NOMO-1 (cell line): ENCODE measurements around the gene SLC9A9.

Source experiments
- DNase-seq, 2 experiments: peaks; one replicate each; lab custom pipeline; 2025; ENCODE audit not compliant: unreplicated experiment in 2 of 2; lab: John Stamatoyannopoulos, UW

The SLC9A9 gene

DNA sequence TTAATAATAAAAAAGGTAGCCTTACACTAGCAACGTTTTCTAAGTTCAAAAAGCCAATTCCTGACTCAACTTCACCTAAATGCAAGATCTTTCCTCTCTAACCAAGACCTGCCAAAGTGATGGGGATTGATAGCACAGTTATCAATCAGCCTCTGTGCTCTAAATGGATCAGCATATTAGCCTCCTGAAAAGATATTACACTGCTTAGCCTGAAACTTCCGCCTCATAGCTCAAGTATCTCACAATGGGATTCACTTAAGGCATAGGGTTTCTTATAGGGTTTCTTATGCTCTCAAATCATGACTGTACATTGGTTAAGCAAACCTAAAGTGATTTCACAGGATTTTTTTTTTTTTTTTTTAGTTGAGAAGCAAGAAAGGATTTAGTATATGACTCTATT lies 436 bp upstream of the SLC9A9 start:
- DNase-seq = no peak

- DNase-seq = no peak
These were observed 4.7 kb downstream of the SLC9A9 start for GRCh38 chr3:143843587-143843986.

- DNase-seq = no peak
These were observed 7.6 kb downstream of the SLC9A9 start for GRCh38 chr3:143840636-143841035.

- peak in 1 of 2 experiments; percentile 66 for DNase-seq
These were observed 8.3 kb downstream of the SLC9A9 start for GRCh38 chr3:143839980-143840379.

GRCh38 chr3:143837076-143837475 lies 11.2 kb downstream of the SLC9A9 start:
- DNase-seq = no peak

GRCh38 chr3:143835312-143835711 lies 13.0 kb downstream of the SLC9A9 start:
- no peak for DNase-seq

DNA sequence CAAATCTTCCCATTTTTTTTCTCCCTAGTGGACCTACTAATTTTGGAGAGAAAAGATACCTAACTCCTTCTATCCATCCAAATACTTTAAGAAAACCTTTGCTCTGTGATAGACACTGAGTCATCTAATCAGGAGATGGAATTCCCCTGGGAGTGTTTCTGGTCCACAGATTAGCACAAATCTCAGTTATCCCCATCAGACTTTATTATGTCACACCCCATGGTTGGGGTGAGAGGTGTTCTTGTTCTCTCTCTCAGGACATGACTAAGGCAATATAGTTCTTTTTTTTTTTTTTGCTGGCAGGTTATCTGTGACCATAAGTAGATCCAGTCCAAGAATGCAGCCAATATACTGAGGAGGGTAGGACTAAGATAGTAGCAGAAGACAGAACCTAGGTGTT lies 15.8 kb downstream of the SLC9A9 start:
- DNase-seq = no peak

GRCh38 chr3:143831994-143832393 lies 16.3 kb downstream of the SLC9A9 start:
- no peak for DNase-seq

DNA sequence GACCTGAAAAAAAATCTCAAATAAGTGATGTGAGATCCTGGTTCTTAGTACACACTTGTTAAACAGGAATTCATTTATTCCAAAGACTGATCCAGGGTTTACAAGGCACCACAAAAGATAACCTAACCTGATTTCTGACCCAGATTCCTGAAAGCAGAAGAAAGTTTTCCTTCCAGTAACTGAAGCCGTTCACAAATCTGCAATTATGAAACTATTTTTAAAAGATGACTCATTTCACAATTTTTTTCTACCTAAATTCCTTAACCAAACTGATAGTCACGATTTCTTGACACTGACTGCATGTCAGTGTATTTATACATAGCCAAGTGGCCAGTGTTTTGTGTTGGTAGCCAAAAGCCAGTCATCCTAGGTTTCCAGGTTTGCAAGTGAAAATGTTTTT lies 17.1 kb downstream of the SLC9A9 start:
- DNase-seq = peak in 1 of 2 experiments; percentile 50

DNA sequence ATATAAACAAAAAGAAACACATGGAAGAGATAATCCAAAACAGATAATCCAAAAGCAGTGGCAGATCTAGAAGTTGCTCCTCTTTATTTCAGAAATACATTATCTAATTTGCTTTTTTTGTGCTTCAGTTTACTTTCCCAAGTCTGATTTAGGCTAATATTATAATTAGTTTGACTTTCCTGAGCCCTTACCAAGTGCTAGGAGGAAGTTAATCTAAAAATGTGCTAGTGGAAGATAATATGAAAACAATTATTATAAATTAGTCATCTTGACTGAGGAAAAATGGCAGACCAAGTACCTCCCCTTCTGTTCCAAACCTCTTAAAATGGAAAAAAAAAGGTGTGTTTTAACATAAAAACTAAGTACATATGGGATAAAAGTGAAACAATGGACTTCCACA lies 17.5 kb downstream of the SLC9A9 start:
- DNase-seq = peak in 1 of 2 experiments; percentile 23

- no peak for DNase-seq
These were observed 18.2 kb downstream of the SLC9A9 start for GRCh38 chr3:143830063-143830462.

DNA sequence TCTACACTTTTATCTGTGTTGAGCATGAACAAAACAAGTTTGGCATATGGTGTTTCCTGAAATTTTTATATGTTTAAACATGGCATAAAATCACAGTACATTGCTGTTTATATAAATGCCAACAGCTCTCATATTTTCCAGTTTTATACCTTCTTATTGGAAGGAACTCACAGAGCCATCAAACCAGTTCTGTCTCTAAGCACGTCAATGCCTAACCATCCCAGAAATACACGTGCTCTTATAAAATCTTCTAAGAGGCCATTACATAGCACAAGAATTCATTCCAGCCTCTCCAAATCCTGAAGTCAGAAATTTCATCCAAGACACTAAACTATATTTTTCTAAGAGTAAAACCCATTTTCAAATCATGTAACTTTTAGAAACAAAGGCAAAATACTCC lies 20.8 kb downstream of the SLC9A9 start:
- DNase-seq = no peak

- peak; percentile 82 to 84 for DNase-seq
These were observed 22.0 kb downstream of the SLC9A9 start for GRCh38 chr3:143826296-143826695.

DNA sequence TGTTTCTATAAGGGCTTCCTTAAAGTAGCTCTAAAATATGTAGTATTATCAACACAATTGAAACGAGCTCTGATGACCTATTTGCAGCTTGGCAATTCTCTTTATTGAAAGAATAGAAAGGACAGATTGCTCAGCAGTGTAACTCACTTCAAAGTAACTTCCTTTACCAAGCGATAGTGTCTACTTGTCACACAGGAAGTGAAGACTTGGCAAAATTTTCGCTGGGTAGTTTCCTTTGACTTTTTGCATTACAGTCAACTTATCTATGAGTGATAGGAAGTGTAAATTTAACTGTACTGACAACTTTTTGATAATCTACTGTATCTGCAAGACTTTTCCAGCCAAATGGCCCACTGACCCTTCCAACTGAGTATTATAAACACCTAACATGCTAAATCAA lies 22.8 kb downstream of the SLC9A9 start:
- no peak for DNase-seq

DNA sequence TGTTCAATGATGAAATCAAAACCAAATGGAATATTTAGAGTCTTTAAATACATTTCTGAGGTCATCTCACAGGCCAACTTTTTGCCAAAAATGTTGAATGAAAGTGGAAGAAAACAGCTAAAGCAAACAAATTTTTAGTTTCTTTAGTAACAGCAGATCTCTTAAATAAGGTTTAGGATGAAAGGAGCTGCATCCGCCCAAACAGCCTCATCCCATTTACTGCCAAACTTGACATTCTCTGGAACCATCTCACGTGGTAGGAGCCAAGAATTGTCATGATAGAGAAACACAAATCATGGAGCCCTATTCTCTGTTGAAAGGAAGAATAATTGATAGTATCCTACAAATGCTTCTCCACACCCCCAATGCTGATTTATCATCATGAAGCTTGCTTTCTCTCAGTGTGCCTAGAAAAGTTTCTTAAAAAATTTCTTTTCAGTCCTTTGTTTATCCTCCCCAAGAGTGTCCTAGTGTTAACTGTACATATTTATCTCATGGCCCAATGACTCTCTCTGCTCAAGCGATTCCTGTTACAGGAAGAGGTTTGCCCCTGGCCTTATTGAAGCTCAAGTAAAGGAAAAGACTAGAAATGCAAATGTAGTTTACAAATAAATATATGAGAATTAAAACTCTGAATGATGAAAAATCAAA lies 23.4 kb downstream of the SLC9A9 start:
- DNase-seq = no peak

- DNase-seq = no peak
These were observed 25.5 kb downstream of the SLC9A9 start for GRCh38 chr3:143822798-143823197.

- DNase-seq = no peak
These were observed 25.9 kb downstream of the SLC9A9 start for GRCh38 chr3:143822374-143822773.

GRCh38 chr3:143821862-143822261 lies 26.4 kb downstream of the SLC9A9 start:
- DNase-seq = no peak

DNA sequence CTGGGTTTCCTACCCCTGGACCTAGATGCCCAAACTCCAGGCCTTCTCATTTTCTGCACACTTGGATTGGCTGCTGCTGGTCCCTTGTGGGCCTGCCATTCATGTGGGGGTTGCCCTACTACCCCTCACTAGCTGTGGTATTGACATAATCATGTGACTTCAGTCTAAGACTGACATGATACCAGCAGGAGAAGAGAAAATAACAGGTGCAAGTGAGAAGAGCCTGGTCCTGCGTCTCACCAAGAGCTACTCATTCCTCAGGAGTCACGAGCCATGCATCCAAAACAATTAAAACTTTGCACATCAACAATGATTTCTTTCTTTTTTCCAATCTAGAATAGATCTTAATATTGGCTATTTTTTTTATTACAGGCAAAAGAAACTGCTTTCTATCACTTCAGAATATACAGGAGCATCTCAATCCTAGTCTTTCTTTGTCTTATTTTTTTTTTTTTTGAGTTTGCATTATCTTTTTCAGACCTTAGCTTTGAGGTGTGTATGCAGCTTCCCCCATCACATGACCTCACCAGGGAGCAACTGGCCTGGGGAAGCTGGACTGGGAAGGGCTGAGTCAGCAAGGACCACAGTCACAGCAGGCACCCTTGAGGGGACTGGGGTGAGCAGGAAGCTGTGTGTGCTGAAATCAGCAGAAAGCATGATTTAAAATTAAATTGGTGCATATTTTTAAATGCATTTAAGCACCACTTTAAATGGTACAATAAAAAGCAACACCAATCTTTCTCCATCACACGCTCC lies 27.6 kb downstream of the SLC9A9 start:
- DNase-seq = no peak

- DNase-seq = no peak
These were observed 28.4 kb downstream of the SLC9A9 start for GRCh38 chr3:143819890-143820289.

- peak; percentile 51 to 91 for DNase-seq
These were observed 33.8 kb downstream of the SLC9A9 start for GRCh38 chr3:143814443-143814889.

DNA sequence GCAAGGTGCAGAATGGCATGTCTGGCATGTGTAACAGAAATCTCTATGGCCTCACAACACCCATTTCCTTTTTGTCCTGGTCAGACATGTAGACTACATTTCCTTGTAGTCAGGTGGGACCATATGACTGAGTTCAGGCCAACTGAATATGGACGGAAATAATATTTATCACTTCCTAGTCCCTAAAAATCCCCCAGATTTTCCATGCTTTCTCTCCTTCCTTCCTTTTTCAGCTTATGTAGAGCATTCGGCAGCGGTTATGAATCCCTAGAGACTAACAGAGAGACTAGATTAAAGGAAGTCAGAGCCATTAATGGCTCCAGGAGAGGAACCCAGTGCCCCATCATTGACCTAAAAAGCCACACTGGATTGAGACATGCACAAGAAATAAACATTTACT lies 35.8 kb downstream of the SLC9A9 start:
- DNase-seq = peak in 1 of 2 experiments; percentile 51
